Astrocyte (in vitro differentiated cells and primary cell): ENCODE results near the gene PCNX1.

Experiments
- CTCF ChIP-seq: IDR thresholded peaks from 2 replicates; pipeline ENCODE4 v1.5.1; 2011; ENCODE audit warnings: low read depth, mild to moderate bottlenecking, inconsistent platforms, low read length, moderate library complexity; ENCODE audit not compliant: insufficient read depth
- EZH2 ChIP-seq: IDR thresholded peaks from 2 replicates; pipeline ENCODE4 v1.6.1; 2012; ENCODE audit warnings: mild to moderate bottlenecking, low read length, inconsistent platforms; ENCODE audit not compliant: insufficient read depth

- TF ChIP-seq CTCF (no peak), EZH2 (no peak)
These were observed 40.5 kb downstream of the PCNX1 start for GRCh38 chr14:70947739-70948138.
